Stimulated activated naive CD8-positive, alpha-beta T cell treated with anti-CD3 and anti-CD28 coated beads, Interleukin-15, Interleukin-2, amounts not matched to agents 100 ng/mL and 50 ng/mL, for 24 hours (primary cell): ENCODE measurements around the gene SLC39A5.
"Not testable (repeated sequence)": the region's sequence is repeated elsewhere in the genome, so short reads cannot be mapped to it uniquely, and the experiment has no call there.

ENCODE experiments used
- H3K27ac Mint-ChIP-seq: one replicate; pipeline ENCODE4 v1.8.0; 2021; ENCODE audit warnings: mild to moderate bottlenecking, mixed read lengths
- H3K27me3 Mint-ChIP-seq: one replicate; pipeline ENCODE4 v1.8.0; 2021; ENCODE audit warnings: mixed read lengths
- H3K36me3 Mint-ChIP-seq: one replicate; pipeline ENCODE4 v1.8.0; 2021; ENCODE audit warnings: low read depth, mixed read lengths
- H3K4me1 Mint-ChIP-seq: one replicate; pipeline ENCODE4 v1.8.0; 2021; ENCODE audit warnings: low read depth, mixed read lengths
- H3K4me3 Mint-ChIP-seq: one replicate; pipeline ENCODE4 v1.8.0; 2021; ENCODE audit warnings: mild to moderate bottlenecking, mixed read lengths
- H3K9me3 Mint-ChIP-seq: one replicate; pipeline ENCODE4 v1.8.0; 2021; ENCODE audit warnings: mixed read lengths

Gene SLC39A5

DNA sequence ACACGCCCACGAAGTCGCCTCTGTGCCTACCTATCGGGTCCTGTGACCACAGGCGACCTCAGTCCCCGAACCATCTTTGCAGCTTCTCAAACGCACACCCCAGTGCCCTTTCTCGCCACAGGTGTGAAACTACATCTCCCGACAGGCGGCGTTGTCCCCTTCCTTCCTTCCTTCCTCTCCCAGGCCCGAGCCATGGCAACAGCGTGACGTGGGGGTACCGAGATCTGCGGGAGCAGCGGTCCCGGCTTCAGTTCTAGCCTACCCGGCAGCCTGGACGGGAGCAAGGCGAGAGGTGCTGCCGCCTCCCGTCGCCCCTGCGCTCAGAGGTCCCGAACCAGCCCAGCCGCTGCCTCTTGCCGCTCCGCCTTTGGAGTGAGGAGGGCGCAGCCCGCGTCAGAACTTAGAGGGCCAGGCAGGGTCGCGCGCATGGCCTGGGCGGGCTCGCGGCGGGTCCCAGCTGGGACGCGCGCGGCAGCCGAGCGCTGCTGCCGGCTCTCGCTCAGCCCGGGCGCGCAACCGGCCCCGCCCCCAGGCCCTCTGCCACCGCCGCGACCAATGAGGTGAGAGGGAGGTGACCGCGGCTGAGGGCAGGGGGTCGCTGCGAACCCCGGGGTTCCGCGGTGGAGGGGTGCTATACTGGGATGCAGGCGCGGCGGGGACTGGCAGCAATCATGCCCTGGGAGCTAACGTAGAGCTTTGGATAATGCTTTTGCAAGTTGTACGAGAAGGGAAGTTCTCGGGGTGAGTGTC lies 37.0 kb downstream of the SLC39A5 start, which contains the start of gene COQ10A:
TSS of gene COQ10A (plus strand) at position 250 of the 750 bp plus-strand sequence. CDS start at position 427, 177 bp downstream.
- Mint-ChIP-seq H3K27ac (peak within 1 kb of the TSS; percentile 82), H3K9me3 (no peaks in the 10 kb centered on the region), H3K4me1 (peaks cover 17% of the 10 kb centered on the region), H3K27me3 (no peaks in the 10 kb centered on the region), H3K4me3 (peak within 1 kb of the TSS; percentile 86), H3K36me3 (peaks cover 16% of the 10 kb centered on the region)

DNA sequence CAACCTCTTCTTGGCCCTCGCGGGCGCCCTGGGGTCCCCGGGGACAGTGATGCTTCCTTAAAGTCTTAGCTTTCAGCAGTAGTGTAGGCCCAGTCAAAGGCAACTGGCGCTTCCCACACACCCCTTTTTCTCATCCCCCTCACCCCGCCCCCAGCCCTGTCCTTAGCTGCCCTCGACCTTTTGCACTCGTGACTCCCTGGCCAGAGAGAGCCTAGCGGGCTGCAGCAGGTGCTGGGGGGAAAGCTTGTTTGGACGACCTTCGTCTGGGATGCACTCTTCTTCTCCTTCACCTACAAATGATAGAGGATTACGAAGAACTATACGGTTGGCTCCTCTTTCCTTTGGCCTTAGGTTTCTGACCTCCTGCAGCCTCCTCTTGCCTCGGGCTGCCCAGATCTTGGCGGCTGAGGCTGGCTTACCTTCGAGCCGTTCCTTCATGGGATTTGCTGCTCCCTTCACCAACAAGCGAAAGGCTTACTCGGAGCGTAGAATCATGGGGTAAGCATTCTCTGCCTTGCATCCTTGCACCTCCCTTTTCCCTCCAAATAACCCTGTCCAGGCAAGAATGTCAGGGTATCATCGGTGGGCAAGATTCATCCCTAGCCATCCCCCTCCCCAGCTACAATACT lies 37.7 kb downstream of the SLC39A5 start:
- H3K36me3 Mint-ChIP-seq: peaks cover 19% of the 10 kb centered on the region
- H3K27ac Mint-ChIP-seq: no peak overlapping the region
- no peaks in the 10 kb centered on the region for H3K27me3 Mint-ChIP-seq
- peaks cover 17% of the 10 kb centered on the region for H3K4me1 Mint-ChIP-seq
- no peaks in the 10 kb centered on the region for H3K9me3 Mint-ChIP-seq
- H3K4me3 Mint-ChIP-seq: peak overlapping the region; percentile 86

GRCh38 chr12:56271031-56271430 lies 41.2 kb downstream of the SLC39A5 start:
- H3K9me3 Mint-ChIP-seq: no peaks in the 10 kb centered on the region
- no peak overlapping the region for H3K27ac Mint-ChIP-seq
- H3K4me1 Mint-ChIP-seq: peaks cover 13% of the 10 kb centered on the region
- no peak overlapping the region for H3K4me3 Mint-ChIP-seq
- no peaks in the 10 kb centered on the region for H3K27me3 Mint-ChIP-seq
- H3K36me3 Mint-ChIP-seq: peaks cover 46% of the 10 kb centered on the region

DNA sequence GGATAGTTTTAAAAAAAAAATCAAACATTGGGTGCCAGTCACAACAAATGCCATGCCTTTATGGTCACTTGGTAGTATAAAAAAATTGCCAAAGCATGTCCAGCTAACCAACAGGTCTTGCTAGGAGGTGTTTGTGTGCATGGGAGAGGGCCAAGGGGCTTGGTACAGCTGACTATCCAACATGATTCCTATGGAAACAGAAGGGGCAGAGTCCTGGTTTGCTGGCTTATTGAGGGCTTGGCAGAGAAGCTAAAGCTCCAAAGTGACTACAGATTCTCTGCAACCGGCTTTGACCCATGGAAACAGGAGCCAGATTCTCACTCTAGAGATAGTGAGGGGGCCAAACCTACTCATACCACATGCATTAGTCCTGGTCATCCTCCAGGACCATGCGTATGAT lies 42.6 kb downstream of the SLC39A5 start:
- not testable (repeated sequence) for H3K4me1 Mint-ChIP-seq
- H3K36me3 Mint-ChIP-seq: peaks cover 50% of the 10 kb centered on the region

GRCh38 chr12:56274299-56274698 lies 44.4 kb downstream of the SLC39A5 start:
- no peak overlapping the region for H3K27ac Mint-ChIP-seq
- no peaks in the 10 kb centered on the region for H3K27me3 Mint-ChIP-seq
- peaks cover 62% of the 10 kb centered on the region for H3K36me3 Mint-ChIP-seq
- no peak overlapping the region for H3K4me3 Mint-ChIP-seq
- no peaks in the 10 kb centered on the region for H3K4me1 Mint-ChIP-seq
- no peaks in the 10 kb centered on the region for H3K9me3 Mint-ChIP-seq

More for the DNA sequence above, 42.6 kb downstream of the SLC39A5 start:
- not testable (repeated sequence) for H3K9me3 Mint-ChIP-seq, H3K27me3 Mint-ChIP-seq, H3K27ac Mint-ChIP-seq, H3K4me3 Mint-ChIP-seq

DNA sequence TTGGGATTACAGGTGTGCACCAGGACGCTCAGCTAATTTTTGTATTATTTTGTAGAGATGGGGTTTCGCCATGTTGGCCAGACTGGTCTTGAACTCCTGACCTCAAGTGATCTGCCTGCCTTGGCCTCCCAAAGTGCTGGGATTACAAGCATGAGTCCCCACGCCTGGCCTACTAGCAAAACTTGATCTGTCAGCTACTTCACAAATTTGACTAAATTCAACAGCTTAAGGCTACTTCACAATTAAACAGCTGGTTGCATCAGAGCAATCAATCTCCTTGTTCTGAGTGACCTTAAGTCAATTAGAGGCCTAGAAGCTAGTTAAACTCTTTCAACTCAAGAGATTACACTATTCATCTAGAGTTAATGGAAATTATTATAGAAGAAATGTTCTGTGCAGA lies 49.1 kb downstream of the SLC39A5 start:
- Mint-ChIP-seq H3K4me1 (no peaks in the 10 kb centered on the region), H3K4me3 (no peak overlapping the region), H3K27me3 (no peaks in the 10 kb centered on the region), H3K36me3 (peaks cover 64% of the 10 kb centered on the region), H3K9me3 (no peaks in the 10 kb centered on the region), H3K27ac (no peak overlapping the region)

GRCh38 chr12:56280849-56281248 lies 51.0 kb downstream of the SLC39A5 start:
- Mint-ChIP-seq H3K4me1 (no peaks in the 10 kb centered on the region), H3K9me3 (no peaks in the 10 kb centered on the region), H3K27me3 (no peaks in the 10 kb centered on the region), H3K27ac (peak overlapping the region; percentile 50), H3K36me3 (peaks cover 57% of the 10 kb centered on the region), H3K4me3 (no peak overlapping the region)

- Mint-ChIP-seq H3K27ac (no peak overlapping the region), H3K4me3 (no peak overlapping the region), H3K36me3 (peaks cover 61% of the 10 kb centered on the region)
Observed at GRCh38 chr12:56282030-56282429, 52.2 kb downstream of the SLC39A5 start.

DNA sequence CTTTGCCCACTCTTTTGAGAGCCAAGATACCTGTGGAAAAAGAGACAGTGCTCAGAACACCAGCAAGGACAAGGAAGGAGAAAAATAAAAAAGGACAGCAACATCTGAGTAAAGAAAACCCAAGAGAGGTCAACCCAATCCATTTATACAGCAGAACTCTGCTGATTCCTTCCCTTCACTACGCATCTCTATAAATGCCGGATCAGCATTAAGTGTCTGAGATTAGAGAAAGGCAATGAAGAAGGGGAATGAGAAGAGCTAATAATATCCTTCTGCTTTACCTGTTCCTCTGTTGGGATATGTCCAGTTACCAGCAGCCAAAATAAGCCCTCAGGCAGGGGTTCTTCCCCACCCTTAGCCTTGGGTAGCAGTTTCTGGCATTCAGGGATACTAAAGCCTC lies 52.7 kb downstream of the SLC39A5 start:
- H3K36me3 Mint-ChIP-seq: peaks cover 60% of the 10 kb centered on the region
- H3K4me3 Mint-ChIP-seq: no peak overlapping the region
- H3K27me3 Mint-ChIP-seq: no peaks in the 10 kb centered on the region
- H3K4me1 Mint-ChIP-seq: no peaks in the 10 kb centered on the region
- H3K9me3 Mint-ChIP-seq: no peaks in the 10 kb centered on the region
- H3K27ac Mint-ChIP-seq: no peak overlapping the region

More at GRCh38 chr12:56282030-56282429, 52.2 kb downstream of the SLC39A5 start:
- H3K9me3 Mint-ChIP-seq: no peaks in the 10 kb centered on the region
- H3K4me1 Mint-ChIP-seq: no peaks in the 10 kb centered on the region
- no peaks in the 10 kb centered on the region for H3K27me3 Mint-ChIP-seq

- not testable (repeated sequence) for H3K9me3 Mint-ChIP-seq, H3K27me3 Mint-ChIP-seq, H3K27ac Mint-ChIP-seq, H3K4me1 Mint-ChIP-seq, H3K4me3 Mint-ChIP-seq
- peaks cover 54% of the 10 kb centered on the region for H3K36me3 Mint-ChIP-seq
Observed at GRCh38 chr12:56284263-56284662, 54.4 kb downstream of the SLC39A5 start.

DNA sequence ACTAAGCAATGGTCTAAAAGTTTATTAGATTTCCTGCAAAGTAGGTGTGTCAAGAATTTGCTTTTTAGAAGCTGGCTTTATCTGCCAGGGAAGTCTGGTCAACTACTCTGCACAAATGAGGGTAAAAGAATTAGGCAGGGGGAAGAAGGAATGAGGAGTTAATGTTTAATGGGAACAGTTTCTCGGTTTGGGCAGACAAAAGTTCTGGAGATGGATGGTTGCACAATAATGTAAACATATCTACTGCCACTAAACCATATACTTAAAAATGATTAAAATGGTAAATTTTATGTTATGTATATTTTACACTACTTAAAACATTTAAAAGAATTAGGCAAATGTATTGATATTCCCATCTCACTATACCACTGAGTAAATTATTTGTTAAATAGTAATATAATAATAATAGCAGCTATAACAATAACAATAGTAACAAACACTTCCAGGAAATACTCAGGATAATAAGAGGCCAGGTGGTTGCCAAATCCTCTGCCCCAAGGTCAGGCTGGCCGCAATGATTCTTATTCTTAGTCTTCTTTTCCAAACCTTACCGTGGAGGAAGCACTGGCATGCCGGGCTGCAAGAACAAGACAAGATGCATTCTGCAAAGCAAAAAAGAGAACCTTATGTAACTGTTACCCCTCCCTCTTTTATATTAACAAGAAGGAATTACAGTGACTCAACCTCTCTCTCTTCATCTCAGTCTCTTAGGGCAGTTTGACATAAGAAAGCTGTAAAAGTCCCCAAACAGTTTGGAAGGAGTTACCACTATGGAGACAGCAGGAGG lies 56.4 kb downstream of the SLC39A5 start:
- Mint-ChIP-seq H3K4me3 (no peak overlapping the region), H3K36me3 (peaks cover 62% of the 10 kb centered on the region), H3K27me3 (no peaks in the 10 kb centered on the region), H3K4me1 (peaks cover 12% of the 10 kb centered on the region), H3K9me3 (no peaks in the 10 kb centered on the region), H3K27ac (no peak overlapping the region)
